ENCODE results near the gene PPDPF. TPM values are rescaled to one million over a fixed set of nuclear protein-coding genes. Genes with fewer than 3 reads are reported as not detected.

PPDPF gene
- total and polyA plus RNA-seq, 3 donors from 2014 or later: 207 to 529 (median 431) TPM

DNA sequence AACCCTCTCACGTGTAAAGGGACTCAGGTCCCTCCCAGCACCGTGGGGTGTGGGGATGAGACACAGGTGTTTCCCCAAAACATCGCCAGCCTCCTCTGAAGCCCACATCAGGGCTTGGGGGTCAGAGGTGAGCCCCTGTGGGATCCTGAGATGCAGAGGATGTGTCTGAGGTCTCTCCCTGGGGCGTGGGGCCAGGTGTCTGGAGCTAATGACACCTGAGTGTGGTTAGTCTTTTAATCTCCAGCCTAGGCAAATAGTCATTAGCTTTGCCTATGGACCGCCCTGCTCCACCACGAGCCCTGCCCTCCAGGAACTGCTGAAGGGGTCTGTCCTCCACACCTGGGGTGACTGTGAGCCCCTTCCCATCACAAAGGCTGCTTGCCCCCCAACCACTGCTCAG lies 25.2 kb downstream of the PPDPF start:
- Histone ChIP-seq H3K27ac (no peak overlapping the region), H3K4me3 (no peak overlapping the region), H3K27me3 (no peaks in the 10 kb centered on the region), H3K4me1 (no peaks in the 10 kb centered on the region), H3K36me3 (ENCODE audit: low read depth, missing control alignments) (no peaks in the 10 kb centered on the region), H3K9me3 (no peaks in the 10 kb centered on the region)
- 66 to 75% methylated on average over 2 to 6 of the region's 6 CpGs for WGBS, 2 donors
- intact Hi-C loops (cut with DNase I; ENCODE audit: low total_unique reads): no loop called here
- TF ChIP-seq CTCF (IDR thresholded peaks at IDR 0.05) (no peak), POLR2A (IDR thresholded peaks at IDR 0.05) (no peak)
- no peak for DNase-seq

GRCh38 chr20:63546256-63546955 lies 25.8 kb downstream of the PPDPF start:
- no peaks in the 10 kb centered on the region for H3K9me3 ChIP-seq
- no peak overlapping the region for H3K4me3 ChIP-seq
- no peak for DNase-seq
- H3K36me3 ChIP-seq (ENCODE audit: low read depth, missing control alignments): no peaks in the 10 kb centered on the region
- no peaks in the 10 kb centered on the region for H3K4me1 ChIP-seq
- H3K27ac ChIP-seq: no peak overlapping the region
- TF ChIP-seq POLR2A (IDR thresholded peaks at IDR 0.05): no peak
- no peak for TF ChIP-seq CTCF (IDR thresholded peaks at IDR 0.05)
- intact Hi-C loops (cut with DNase I; ENCODE audit: low total_unique reads): no loop called here
- WGBS, 2 donors: 83 to 93% methylated on average over 3 to 20 of the region's 20 CpGs
- no peaks in the 10 kb centered on the region for H3K27me3 ChIP-seq

DNA sequence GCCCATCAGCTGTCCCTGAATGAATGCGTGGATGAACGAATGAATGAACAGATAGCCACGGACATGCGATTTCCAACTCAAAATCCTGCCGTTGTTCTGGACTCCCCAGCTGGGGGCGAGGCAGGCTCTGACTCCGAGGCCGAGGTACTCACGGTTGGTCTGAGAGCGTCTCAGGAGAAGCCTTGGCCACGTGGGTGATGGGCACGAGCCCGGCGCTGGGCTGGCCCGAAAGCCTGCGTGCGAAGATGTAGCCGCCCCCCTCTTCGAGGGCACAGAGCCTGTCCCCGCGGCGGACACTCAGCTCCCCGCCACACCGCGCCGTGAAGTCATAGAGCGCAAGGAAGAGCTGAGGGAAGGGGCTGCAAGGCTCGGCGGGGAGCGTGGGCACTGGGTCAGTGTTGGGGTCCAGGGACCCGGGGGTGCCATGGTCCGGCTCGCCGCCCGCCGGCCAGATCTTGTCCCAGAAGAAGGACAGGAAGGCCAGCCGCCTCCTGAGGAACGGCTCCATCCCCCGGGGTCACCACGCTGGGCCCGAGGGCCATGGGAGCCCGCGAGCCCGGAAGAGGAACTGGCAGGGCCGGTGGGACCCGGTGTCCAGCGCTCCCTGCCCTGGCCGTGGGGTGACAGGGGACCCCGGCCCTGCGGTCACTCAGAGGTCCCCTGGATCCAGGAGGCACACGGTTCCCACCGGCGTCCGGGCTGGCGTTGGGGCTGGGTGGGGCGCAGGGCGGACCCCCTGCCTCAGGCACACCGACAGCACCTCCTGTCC lies 26.6 kb downstream of the PPDPF start:
- intact Hi-C loops (cut with DNase I; ENCODE audit: low total_unique reads): no loop called here
- Histone ChIP-seq H3K27me3 (no peaks in the 10 kb centered on the region), H3K27ac (no peak overlapping the region), H3K9me3 (no peaks in the 10 kb centered on the region), H3K36me3 (ENCODE audit: low read depth, missing control alignments) (no peaks in the 10 kb centered on the region), H3K4me3 (no peak overlapping the region), H3K4me1 (no peaks in the 10 kb centered on the region)
- no peak for TF ChIP-seq POLR2A (IDR thresholded peaks at IDR 0.05)
- TF ChIP-seq CTCF (IDR thresholded peaks at IDR 0.05): no peak
- 76 to 83% methylated on average over 13 to 51 of the region's 58 CpGs for WGBS, 2 donors
- DNase-seq: no peak

DNA sequence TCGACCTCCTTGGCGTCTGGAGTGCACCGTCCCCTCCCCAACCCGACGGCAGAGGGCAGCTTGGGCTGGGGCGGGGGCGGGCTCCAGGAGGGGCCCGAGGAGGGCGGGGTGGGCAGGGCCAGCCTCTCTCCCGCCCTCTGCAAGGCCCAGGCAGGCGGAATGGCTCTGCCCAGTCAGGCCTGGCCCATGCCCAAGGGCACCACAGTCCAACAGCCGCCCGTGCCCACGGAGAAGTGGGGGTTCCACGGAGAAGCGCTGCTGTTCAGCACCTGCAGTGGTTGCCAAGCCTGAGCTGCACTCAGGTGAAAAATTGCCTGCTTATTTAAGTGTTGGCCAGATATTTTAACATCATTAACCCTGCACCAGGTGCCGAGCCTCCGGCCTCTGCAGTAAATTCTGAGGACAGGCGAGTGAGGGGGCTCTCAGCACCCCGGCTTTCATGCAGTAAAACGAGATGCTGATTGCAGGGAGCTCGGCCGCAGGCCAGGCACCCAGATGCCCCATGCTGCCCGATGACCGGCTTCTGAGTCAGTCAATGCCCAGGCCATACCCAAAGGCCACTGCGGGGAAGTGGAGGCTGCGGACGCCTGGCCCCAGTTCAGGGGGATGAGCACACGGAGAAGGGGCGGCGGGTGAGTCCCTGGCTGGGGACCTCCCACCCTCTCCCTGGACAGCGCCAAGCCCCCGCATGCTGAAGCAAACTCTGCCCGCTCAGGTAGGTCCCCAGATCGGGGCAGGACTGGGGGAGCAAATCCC lies 27.3 kb downstream of the PPDPF start, which contains the start of gene SRMS:
TSS of gene SRMS (minus strand) at position 25 of the 756 bp plus-strand sequence. CDS start 286 bp downstream, outside the sequence.
- no peaks in the 10 kb centered on the region for H3K27me3 ChIP-seq
- H3K9me3 ChIP-seq: no peaks in the 10 kb centered on the region
- 36 to 66% methylated on average over 5 to 34 of the region's 35 CpGs for WGBS, 2 donors
- intact Hi-C loops (cut with DNase I; ENCODE audit: low total_unique reads): no loop called here
- no peaks in the 10 kb centered on the region for H3K36me3 ChIP-seq (ENCODE audit: low read depth, missing control alignments)
- TF ChIP-seq POLR2A (IDR thresholded peaks at IDR 0.05) (no peak), CTCF (IDR thresholded peaks at IDR 0.05) (no peak)
- no peaks in the 10 kb centered on the region for H3K4me1 ChIP-seq
- no peak for DNase-seq
- H3K4me3 ChIP-seq: no peak within 1 kb of the TSS
- H3K27ac ChIP-seq: no peak within 1 kb of the TSS

Measured in testis (tissue), 3 donors.